B cell (primary cell): Measurements from ENCODE around the gene RRP15. TPM values are rescaled to one million over a fixed set of nuclear protein-coding genes. Genes with fewer than 3 reads are reported as not detected.

ENCODE experiments used
- ATAC-seq: fragments of 200-7000 bp; cut with Tn5 transposase; one replicate; pipeline ENCODE4 v1.10.0; 2021; ENCODE audit warnings: low read depth, mild to moderate bottlenecking, moderate number of reproducible peaks, moderate library complexity
- CTCF ChIA-PET: fragments of 350-600 bp; sonication (Branson Sonifier 250); formaldehyde crosslinking; loops from one replicate; lab custom pipeline; 2021; ENCODE audit warnings: antibody characterized with exemption, inconsistent platforms; lab: Charles Lee
- POLR2A ChIA-PET: fragments of 350-600 bp; sonication (Branson Sonifier 250); formaldehyde crosslinking; loops from one replicate; lab custom pipeline; 2021; ENCODE audit warnings: antibody characterized with exemption; lab: Charles Lee
- DNase-seq: peaks from one replicate; pipeline ENCODE4 v3.0.0; 2013
- H2AFZ ChIP-seq: 2 replicates; pipeline ENCODE4 v1.6.1; 2012; ENCODE audit warnings: mild to moderate bottlenecking, low read depth, low read length; ENCODE audit not compliant: insufficient read depth, poor library complexity, severe bottlenecking
- H3K27ac ChIP-seq, 2 donors: 1 replicate in 1 of 2; 2 replicates in 1 of 2; pipeline ENCODE4 v1.5.1; 2012 to 2013; ENCODE audit warnings: low read length in 2 of 2, mild to moderate bottlenecking in 2 of 2, moderate library complexity in 1 of 2
- H3K27me3 ChIP-seq, 4 experiments: fragments of 200-600 bp in 1 of 4; sonication (generic) in 1 of 4; replicated peaks in 1 of 4; 1 replicate in 2 of 4; 2 replicates in 2 of 4; pipeline versions ENCODE4 v1.6.1 to v1.7.0; 2013 to 2016; ENCODE audit warnings: low read length in 3 of 4, mild to moderate bottlenecking in 2 of 4, mixed read lengths in 1 of 4, moderate library complexity in 1 of 4; ENCODE audit not compliant: insufficient read depth in 4 of 4, control insufficient read depth in 3 of 4; ENCODE audit errors: control extremely low read depth in 1 of 4
- H3K36me3 ChIP-seq, 2 experiments: replicated peaks in 1 of 2; 1 replicate in 1 of 2; 2 replicates in 1 of 2; pipeline versions ENCODE4 v1.6.1 to v1.7.1; 2013; ENCODE audit warnings: low read length in 1 of 2; ENCODE audit not compliant: insufficient read depth in 2 of 2, control insufficient read depth in 1 of 2; ENCODE audit errors: control extremely low read depth in 1 of 2, extremely low read depth in 1 of 2
- H3K4me1 ChIP-seq, 2 donors: fragments of 200-600 bp in 1 of 2; sonication (generic) in 1 of 2; 1 replicate in 1 of 2; 2 replicates in 1 of 2; pipeline versions ENCODE4 v1.5.1 to v1.6.1; 2013 to 2017; ENCODE audit warnings: low read length in 2 of 2; ENCODE audit not compliant: control insufficient read depth in 2 of 2, insufficient read depth in 2 of 2
- H3K4me2 ChIP-seq: replicated peaks from 2 replicates; pipeline ENCODE3; 2012; ENCODE audit warnings: mild to moderate bottlenecking, low read depth, low read length; ENCODE audit not compliant: poor library complexity, severe bottlenecking
- H3K4me3 ChIP-seq, 5 experiments: fragments of 200-600 bp in 1 of 5; sonication (generic) in 1 of 5; 1 replicate in 3 of 5; 2 replicates in 2 of 5; pipeline versions ENCODE4 v1.5.1 to v1.7.0; 2011 to 2016; ENCODE audit warnings: low read length in 4 of 5, mild to moderate bottlenecking in 4 of 5, low read depth in 2 of 5, control low read depth in 1 of 5, moderate library complexity in 1 of 5; ENCODE audit not compliant: insufficient read depth in 1 of 5; ENCODE audit errors: control extremely low read depth in 1 of 5, extremely low read depth in 1 of 5
- H3K79me2 ChIP-seq: fragments of 200-600 bp; sonication (generic); one replicate; pipeline ENCODE4 v1.6.0; 2016; ENCODE audit warnings: low read length; ENCODE audit not compliant: control insufficient read depth, insufficient read depth
- H3K9ac ChIP-seq: fragments of 200-600 bp; sonication (generic); 2 replicates; pipeline ENCODE4 v1.6.1; 2017; ENCODE audit warnings: mild to moderate bottlenecking, low read length, moderate library complexity
- H3K9me3 ChIP-seq, 3 donors: one replicate each; pipeline versions ENCODE4 v1.6.1 to v1.7.1; 2013; ENCODE audit warnings: low read length in 2 of 3; ENCODE audit not compliant: control insufficient read depth in 2 of 3, insufficient read depth in 1 of 3; ENCODE audit errors: control extremely low read depth in 1 of 3
- H4K20me1 ChIP-seq: 2 replicates; pipeline ENCODE4 v1.6.0; 2012; ENCODE audit warnings: mild to moderate bottlenecking, low read length; ENCODE audit not compliant: insufficient read depth, control insufficient read depth, poor library complexity, severe bottlenecking
- H3K27ac Mint-ChIP-seq: one replicate; pipeline ENCODE4 v1.8.0; 2021; ENCODE audit warnings: mixed read lengths
- H3K27me3 Mint-ChIP-seq: one replicate; pipeline ENCODE4 v1.8.0; 2021; ENCODE audit warnings: mixed read lengths
- H3K4me1 Mint-ChIP-seq: one replicate; pipeline ENCODE4 v1.8.0; 2021; ENCODE audit warnings: mixed read lengths
- H3K4me3 Mint-ChIP-seq: one replicate; pipeline ENCODE4 v1.8.0; 2021; ENCODE audit warnings: mixed read lengths
- H3K9me3 Mint-ChIP-seq: one replicate; pipeline ENCODE4 v1.8.0; 2022; ENCODE audit warnings: mixed read lengths; ENCODE audit not compliant: insufficient read depth
- CTCF ChIP-seq: fragments of 200-600 bp; IDR thresholded peaks from one replicate; pipeline ENCODE4 v1.8.0; 2022; ENCODE audit warnings: antibody characterized with exemption, mild to moderate bottlenecking
- WGBS: methylation state at CpG from one replicate; pipeline ENCODE4 v1.1.5; 2013; ENCODE audit warnings: missing lambda C conversion rate; ENCODE audit not compliant: insufficient coverage; 5-methylcytosine and 5-hydroxymethylcytosine counted together
- intact Hi-C: fragments of 100-400 bp; cut with micrococcal nuclease; formaldehyde crosslinking; loops from one replicate; pipeline ENCODE4 v1.10.0; 2022
- polyA plus RNA-seq: library from polyadenylated mRNA; depleted of rRNA; stranded (reverse); fragments of >200 nt; gene quantifications from 2 replicates; pipeline ENCODE4 v1.2.3, GENCODE V29; 2012
- total RNA-seq, 2 donors: library from RNA; stranded (reverse); fragments of 120-200 nt in 1 of 2; gene quantifications; 1 replicate in 1 of 2; 2 replicates in 1 of 2; pipeline versions ENCODE4 v1.2.3 to v1.2.4, GENCODE V29; 2013 to 2022

Gene RRP15
- total and polyA plus RNA-seq, 2 donors (not counting 1 experiment from before 2014, with no cell fraction given), result 1.3 to 20.2 TPM

- Histone ChIP-seq H3K4me2 (peak within 1 kb of the TSS; percentile 98), H3K9me3 (no peaks in the 10 kb centered on the region), H3K4me3 (peak within 1 kb of the TSS; percentile 59 to 83 (median 75)), H4K20me1 (no peaks in the 10 kb centered on the region), H3K27me3 (no peaks in the 10 kb centered on the region), H3K27ac (peak within 1 kb of the TSS; percentile 21 to 37), H3K36me3 (no peaks in the 10 kb centered on the region), H2AFZ (peak within 1 kb of the TSS; percentile 90), H3K4me1 (peaks cover 32 to 33% of the 10 kb centered on the region in 2 donors), H3K9ac (peak within 1 kb of the TSS; percentile 93), H3K79me2 (no peaks in the 10 kb centered on the region)
- Mint-ChIP-seq H3K27me3 (no peaks in the 10 kb centered on the region), H3K4me1 (peaks cover 35% of the 10 kb centered on the region), H3K27ac (no peak within 1 kb of the TSS), H3K4me3 (no peak within 1 kb of the TSS), H3K9me3 (no peaks in the 10 kb centered on the region)
- POLR2A ChIA-PET, result interaction anchor here (1.9 kb wide), 1 partner anchor 843 kb away, joined by 6 read pairs; no protein-coding TSS in a partner anchor
- no peak for TF ChIP-seq CTCF
- DNase-seq (peak; percentile 76), ATAC-seq (peak; percentile 22)
- WGBS, result 4% methylated on average over 16 of the region's 22 CpGs
- CTCF ChIA-PET, result interaction anchor here (0.9 to 1.7 kb wide), 5 partner anchors 10 to 1467 kb away, joined by 3 to 5 read pairs (median 3); no protein-coding TSS in a partner anchor
- intact Hi-C loops, result loop anchor here (5.0 to 10.0 kb wide), 4 partner anchors 100 to 827 kb away; partner anchors contain the start of gene LYPLAL1
Observed at GRCh38 chr1:218344814-218345672, 60.0 kb downstream of the RRP15 start, which contains the start of gene TGFB2. TGFB2 (plus strand) TSS chr1:218345336; CDS start chr1:218346702, 1,366 bp downstream.
